Measurements from ENCODE around the gene GNAT2. TPM values are rescaled to one million over a fixed set of nuclear protein-coding genes. Genes with fewer than 3 reads are reported as not detected.
A peak's percentile ranks its signal among the peaks of the same experiment; 100 is the strongest.

GNAT2 gene
- total RNA-seq, 8 experiments from 2014 or later = not detected

DNA sequence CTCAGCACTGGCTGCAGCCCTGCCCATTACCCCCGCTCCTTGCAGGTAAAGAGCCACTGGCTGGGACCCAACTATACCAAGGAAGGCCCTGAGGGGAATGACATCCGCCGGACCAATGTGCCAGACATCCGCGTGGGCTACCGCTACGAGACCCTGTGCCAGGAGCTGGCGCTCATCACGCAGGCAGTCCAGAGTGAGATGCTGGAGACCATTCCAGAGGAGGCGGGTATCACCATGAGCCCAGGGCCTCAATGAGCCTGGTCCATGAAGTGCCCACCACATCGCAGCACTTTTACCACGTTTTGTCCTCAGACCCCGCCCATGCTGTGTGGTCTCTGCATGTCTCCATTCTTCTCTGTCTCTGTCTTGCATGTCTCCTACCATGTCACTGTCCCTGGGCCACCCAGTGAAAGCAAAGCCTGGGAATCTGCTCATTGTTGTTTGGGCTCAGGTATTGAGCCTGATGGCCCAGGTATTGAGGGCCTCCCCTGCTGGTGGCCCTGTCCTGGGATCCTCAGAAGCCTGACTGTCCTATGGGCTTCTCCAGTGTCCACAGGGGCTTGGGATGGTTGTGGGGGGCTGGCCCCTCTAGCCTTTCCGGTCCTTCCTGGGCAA is 11.6 kb upstream of the GNAT2 start:
- Histone ChIP-seq H3K4me1 (replicated peaks in 1 of 2) (peaks cover 3% of the 10 kb centered on the region in 2 donors), H3K27ac (no peak overlapping the region), H3K4me3 (no peak overlapping the region)
- no peak for ATAC-seq (replicated peaks in 6 of 8)
- WGBS, 10 experiments = 93 to 100% (median 98%) methylated on average over 1 to 10 of the region's 14 CpGs; no CpG with 5 or more reads in 4 of the 10 experiments
- in situ Hi-C loops (cut with MboI; ENCODE audit: low pct_unique_long_range_greater_than_20kb in 2 of 9, low sequenced_read_pairs in 9 of 9, unreplicated experiment in 9 of 9) = loop anchor here in 3 of 9 experiments (25.0 kb wide), 3 partner anchors 106 to 356 kb away; partner anchors contain the start of genes AHCYL1 (in 2 of the 3), EPS8L3 (in 1 of the 3) and GSTM3 (in 1 of the 3)

DNA sequence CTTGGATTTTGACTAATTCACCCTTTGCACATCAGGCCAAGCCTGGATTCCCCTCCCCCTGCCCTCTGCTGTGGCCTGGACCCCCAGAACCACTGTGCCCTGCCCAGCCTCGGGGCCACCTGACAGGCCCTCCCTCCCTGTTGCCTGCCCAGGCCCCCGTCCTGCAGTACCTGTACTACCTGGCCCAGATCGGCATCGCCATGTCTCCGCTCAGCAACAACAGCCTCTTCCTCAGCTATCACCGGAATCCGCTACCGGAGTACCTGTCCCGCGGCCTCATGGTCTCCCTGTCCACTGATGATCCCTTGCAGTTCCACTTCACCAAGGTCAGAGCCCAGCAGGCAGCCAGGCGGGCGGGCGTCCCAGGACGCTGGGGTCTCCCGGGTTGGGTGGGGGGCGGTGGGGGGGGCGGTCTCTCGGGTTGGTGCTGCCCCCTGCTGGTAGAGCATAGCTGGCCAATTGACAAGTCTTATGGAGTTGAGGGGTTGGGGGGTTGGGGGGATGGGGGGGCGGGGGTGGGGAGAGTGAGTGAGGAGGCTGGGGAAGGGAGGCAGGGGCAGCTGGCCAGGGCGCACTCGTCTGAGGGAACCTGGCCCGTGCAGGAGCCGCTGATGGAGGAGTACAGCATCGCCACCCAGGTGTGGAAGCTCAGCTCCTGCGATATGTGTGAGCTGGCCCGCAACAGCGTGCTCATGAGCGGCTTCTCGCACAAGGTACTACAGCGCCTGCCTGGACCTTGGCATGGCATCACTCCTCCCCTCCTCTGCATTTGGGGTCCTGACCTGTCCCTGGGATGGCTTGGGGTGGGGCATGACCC is 10.9 kb upstream of the GNAT2 start:
- WGBS, 10 experiments = 70 to 98% (median 89%) methylated on average over 2 to 11 of the region's 30 CpGs; no CpG with 5 or more reads in 6 of the 10 experiments
- Histone ChIP-seq H3K4me3 (no peak overlapping the region), H3K4me1 (replicated peaks in 1 of 2) (peaks cover 0 to 5% of the 10 kb centered on the region in 2 donors), H3K27ac (no peak overlapping the region)
- in situ Hi-C loops (cut with MboI; ENCODE audit: low pct_unique_long_range_greater_than_20kb in 2 of 9, low sequenced_read_pairs in 9 of 9, unreplicated experiment in 9 of 9) = loop anchor here in 3 of 9 experiments (25.0 kb wide), 3 partner anchors 107 to 357 kb away; partner anchors contain the start of genes AHCYL1 (in 2 of the 3), EPS8L3 (in 1 of the 3) and GSTM3 (in 1 of the 3)
- peak in 1 of 8 experiments; percentile 14 for ATAC-seq (replicated peaks in 6 of 8)

DNA sequence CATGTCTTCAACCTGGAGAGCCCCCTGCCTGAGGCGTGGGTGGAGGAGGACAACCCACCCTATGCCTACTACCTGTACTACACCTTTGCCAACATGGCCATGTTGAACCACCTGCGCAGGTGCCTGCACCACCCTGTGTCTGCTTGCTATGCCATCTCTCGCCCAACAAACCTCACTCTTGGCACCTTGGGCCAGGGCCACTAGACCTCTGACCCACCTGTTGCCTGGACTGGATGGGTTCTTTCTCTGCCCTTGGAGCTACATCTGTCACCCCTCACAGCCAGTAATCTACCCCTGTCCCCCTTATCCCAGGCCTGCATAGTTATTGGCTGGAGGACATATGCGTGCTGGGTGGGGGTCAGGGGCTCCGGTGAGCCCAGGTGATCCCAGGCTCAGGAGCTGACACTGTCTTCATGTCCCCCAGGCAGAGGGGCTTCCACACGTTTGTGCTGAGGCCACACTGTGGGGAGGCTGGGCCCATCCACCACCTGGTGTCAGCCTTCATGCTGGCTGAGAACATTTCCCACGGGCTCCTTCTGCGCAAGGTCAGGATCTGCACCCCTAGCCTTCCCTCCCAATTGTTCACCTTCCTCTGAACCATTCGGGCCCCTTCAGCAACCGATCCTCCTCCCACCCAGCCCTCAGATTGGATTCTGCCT is 10.1 kb upstream of the GNAT2 start:
- Histone ChIP-seq H3K4me1 (replicated peaks in 1 of 2) (peaks cover 6 to 12% of the 10 kb centered on the region in 2 donors), H3K4me3 (no peak overlapping the region), H3K27ac (no peak overlapping the region)
- WGBS, 10 experiments = 87 to 100% (median 94%) methylated on average over 1 to 6 of the region's 10 CpGs; no CpG with 5 or more reads in 5 of the 10 experiments
- ATAC-seq (replicated peaks in 6 of 8) = no peak
- in situ Hi-C loops (cut with MboI; ENCODE audit: low pct_unique_long_range_greater_than_20kb in 2 of 9, low sequenced_read_pairs in 9 of 9, unreplicated experiment in 9 of 9) = loop anchor here in 4 of 9 experiments (10.0 to 25.0 kb wide), 4 partner anchors 85 to 358 kb away; partner anchors contain the start of genes AHCYL1 (in 2 of the 4), EPS8L3 (in 1 of the 4), GNAI3 (in 1 of the 4) and GSTM3 (in 1 of the 4)

DNA sequence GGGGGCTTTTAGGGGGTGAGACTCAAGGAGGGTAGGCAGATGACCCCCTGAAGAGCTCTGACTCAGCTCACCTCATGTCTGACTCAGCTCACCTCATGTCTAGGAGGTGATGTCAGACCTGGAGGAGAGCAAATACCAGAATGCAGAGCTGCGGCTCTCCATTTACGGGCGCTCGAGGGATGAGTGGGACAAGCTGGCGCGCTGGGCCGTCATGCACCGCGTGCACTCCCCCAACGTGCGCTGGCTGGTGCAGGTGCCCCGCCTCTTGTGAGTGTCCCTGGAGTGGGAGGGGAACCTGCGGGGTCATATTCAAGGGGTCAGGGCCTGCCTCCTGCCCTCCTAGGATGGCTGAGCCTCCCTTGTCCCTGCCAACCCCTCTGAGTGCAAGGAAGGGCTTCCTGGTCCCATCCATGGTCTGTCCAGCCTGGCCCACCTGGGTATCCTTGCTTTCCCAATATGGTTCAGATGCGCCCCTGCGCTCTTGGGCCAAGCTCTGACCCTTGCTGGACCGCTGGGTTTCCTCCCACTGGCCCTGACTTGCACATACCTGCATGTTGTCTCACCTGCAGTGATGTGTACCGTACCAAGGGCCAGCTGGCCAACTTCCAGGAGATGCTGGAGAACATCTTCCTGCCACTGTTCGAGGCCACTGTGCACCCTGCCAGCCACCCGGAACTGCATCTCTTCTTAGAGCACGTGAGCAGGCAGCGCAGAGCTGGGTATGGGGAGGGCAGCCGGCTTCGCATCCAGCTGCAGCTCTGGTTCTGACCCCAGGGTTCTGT is 9.3 kb upstream of the GNAT2 start:
- H3K4me3 ChIP-seq = no peak overlapping the region
- no peak overlapping the region for H3K27ac ChIP-seq
- WGBS, 10 experiments = 77 to 100% (median 93%) methylated on average over 1 to 13 of the region's 23 CpGs; no CpG with 5 or more reads in 4 of the 10 experiments
- peaks cover 14 to 19% of the 10 kb centered on the region in 2 donors for H3K4me1 ChIP-seq (replicated peaks in 1 of 2)
- ATAC-seq (replicated peaks in 6 of 8) = peak in 3 of 8 experiments; percentile 2 to 11 (median 6)
- in situ Hi-C loops (cut with MboI; ENCODE audit: low pct_unique_long_range_greater_than_20kb in 2 of 9, low sequenced_read_pairs in 9 of 9, unreplicated experiment in 9 of 9) = loop anchor here in 4 of 9 experiments (10.0 to 25.0 kb wide), 4 partner anchors 84 to 359 kb away; partner anchors contain the start of genes AHCYL1 (in 2 of the 4), EPS8L3 (in 1 of the 4), GNAI3 (in 1 of the 4) and GSTM3 (in 1 of the 4)

DNA sequence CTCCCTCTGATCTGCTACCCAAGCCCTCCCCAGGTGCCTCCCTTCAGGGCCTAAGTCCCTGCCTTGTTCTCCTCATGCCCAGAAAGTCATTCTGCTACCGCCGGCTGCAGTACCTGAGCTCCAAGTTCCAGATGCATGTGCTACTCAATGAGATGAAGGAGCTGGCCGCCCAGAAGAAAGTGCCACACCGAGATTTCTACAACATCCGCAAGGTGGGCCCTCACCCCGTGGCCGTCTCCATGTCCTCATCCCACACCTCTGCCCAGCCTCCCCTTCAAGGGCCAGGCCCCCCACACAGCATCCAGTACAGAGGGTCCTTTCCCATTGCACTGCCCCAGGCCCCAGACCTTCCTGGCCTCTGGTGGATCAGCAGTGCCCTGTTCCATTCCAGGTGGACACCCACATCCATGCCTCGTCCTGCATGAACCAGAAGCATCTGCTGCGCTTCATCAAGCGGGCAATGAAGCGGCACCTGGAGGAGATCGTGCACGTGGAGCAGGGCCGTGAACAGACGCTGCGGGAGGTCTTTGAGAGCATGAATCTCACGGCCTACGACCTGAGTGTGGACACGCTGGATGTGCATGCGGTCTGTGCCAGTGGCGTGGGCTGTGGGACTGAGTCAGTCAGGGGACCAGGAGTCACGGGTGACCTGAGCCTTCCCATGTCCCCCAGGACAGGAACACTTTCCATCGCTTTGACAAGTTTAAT is 8.4 kb upstream of the GNAT2 start:
- 81 to 100% (median 92%) methylated on average over 1 to 17 of the region's 23 CpGs; no CpG with 5 or more reads in 4 of the 10 experiments for WGBS, 10 experiments
- Histone ChIP-seq H3K4me1 (replicated peaks in 1 of 2) (peaks cover 22 to 28% of the 10 kb centered on the region in 2 donors), H3K4me3 (no peak overlapping the region), H3K27ac (no peak overlapping the region)
- no peak for ATAC-seq (replicated peaks in 6 of 8)
- in situ Hi-C loops (cut with MboI; ENCODE audit: low pct_unique_long_range_greater_than_20kb in 2 of 9, low sequenced_read_pairs in 9 of 9, unreplicated experiment in 9 of 9) = loop anchor here in 4 of 9 experiments (10.0 to 25.0 kb wide), 4 partner anchors 83 to 359 kb away; partner anchors contain the start of genes AHCYL1 (in 2 of the 4), EPS8L3 (in 1 of the 4), GNAI3 (in 1 of the 4) and GSTM3 (in 1 of the 4)

DNA sequence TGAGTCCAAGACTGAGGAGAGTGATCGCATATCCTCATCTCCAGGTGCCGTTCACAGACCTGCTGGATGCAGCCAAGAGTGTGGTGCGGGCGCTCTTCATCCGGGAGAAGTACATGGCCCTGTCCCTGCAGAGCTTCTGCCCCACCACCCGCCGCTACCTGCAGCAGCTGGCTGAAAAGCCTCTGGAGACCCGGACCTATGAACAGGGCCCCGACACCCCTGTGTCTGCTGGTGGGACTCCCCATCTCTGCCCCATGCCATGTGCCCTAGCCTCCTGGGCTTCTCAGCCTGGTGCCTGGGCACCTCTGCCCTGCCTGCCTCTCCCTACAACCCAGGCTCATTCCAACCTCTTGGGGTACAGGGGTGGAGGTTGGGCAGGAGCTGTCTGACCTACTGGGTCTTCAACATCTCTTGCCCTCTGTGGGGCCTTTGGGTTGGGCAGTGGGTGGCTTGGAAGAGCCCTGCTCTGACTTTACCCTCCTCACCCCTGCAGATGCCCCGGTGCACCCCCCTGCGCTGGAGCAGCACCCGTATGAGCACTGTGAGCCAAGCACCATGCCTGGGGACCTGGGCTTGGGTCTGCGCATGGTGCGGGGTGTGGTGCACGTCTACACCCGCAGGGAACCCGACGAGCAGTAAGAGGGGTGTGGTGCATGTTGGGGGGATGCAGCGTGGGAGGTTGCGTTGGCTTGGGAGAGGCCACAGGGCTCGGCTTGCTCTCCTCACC is 7.4 kb upstream of the GNAT2 start:
- Histone ChIP-seq H3K4me3 (no peak overlapping the region), H3K4me1 (replicated peaks in 1 of 2) (peaks cover 32 to 38% of the 10 kb centered on the region in 2 donors), H3K27ac (no peak overlapping the region)
- in situ Hi-C loops (cut with MboI; ENCODE audit: low pct_unique_long_range_greater_than_20kb in 2 of 9, low sequenced_read_pairs in 9 of 9, unreplicated experiment in 9 of 9) = loop anchor here in 4 of 9 experiments (10.0 to 25.0 kb wide), 4 partner anchors 82 to 360 kb away; partner anchors contain the start of genes AHCYL1 (in 2 of the 4), EPS8L3 (in 1 of the 4), GNAI3 (in 1 of the 4) and GSTM3 (in 1 of the 4)
- WGBS, 10 experiments = 90 to 100% (median 96%) methylated on average over 1 to 4 of the region's 21 CpGs; no CpG with 5 or more reads in 5 of the 10 experiments
- no peak for ATAC-seq (replicated peaks in 6 of 8)

DNA sequence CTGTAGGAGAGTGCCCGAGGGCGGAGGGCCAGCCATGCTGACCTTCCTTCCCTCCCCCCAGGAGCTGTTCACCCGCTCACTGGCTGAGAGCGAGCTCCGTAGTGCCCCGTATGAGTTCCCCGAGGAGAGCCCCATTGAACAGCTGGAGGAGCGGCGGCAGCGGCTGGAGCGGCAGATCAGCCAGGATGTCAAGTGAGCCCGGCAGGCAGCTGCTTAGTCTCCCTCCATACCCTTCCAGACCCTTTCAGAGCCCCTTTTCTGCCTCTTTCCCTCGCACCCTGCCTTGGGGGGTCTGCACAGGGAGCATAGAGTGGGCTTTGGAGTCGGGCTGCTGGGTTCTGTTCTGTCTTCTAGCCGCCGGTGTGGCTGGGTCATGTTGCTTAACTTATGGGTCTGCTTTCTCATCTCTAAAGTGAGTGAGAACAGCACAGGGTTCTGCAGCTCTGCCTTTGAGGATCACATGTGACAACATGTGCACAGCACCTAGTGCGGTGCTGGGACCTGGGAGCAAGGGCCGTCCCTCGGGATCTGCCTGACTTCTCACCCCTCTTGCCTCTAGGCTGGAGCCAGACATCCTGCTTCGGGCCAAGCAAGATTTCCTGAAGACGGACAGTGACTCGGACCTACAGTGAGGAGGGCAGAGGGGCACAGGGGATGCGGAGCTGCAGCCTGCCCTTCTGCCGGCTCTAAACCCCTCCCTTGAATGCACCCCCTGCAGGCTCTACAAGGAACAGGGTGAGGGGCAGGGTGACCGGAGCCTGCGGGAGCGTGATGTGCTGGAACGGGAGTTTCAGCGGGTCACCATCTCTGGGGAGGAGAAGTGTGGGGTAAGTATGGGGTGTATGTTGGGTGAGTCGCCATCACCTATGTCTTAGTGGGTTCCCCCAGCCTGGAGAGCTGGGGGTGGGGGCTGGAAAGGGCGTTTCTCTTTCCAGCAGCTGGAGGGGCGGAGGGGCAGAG is 6.5 kb upstream of the GNAT2 start:
- ATAC-seq (replicated peaks in 6 of 8) = no peak
- in situ Hi-C loops (cut with MboI; ENCODE audit: low pct_unique_long_range_greater_than_20kb in 2 of 9, low sequenced_read_pairs in 9 of 9, unreplicated experiment in 9 of 9) = loop anchor here in 4 of 9 experiments (10.0 to 25.0 kb wide), 4 partner anchors 81 to 361 kb away; partner anchors contain the start of genes AHCYL1 (in 2 of the 4), EPS8L3 (in 1 of the 4), GNAI3 (in 1 of the 4) and GSTM3 (in 1 of the 4)
- no peak overlapping the region for H3K27ac ChIP-seq

DNA sequence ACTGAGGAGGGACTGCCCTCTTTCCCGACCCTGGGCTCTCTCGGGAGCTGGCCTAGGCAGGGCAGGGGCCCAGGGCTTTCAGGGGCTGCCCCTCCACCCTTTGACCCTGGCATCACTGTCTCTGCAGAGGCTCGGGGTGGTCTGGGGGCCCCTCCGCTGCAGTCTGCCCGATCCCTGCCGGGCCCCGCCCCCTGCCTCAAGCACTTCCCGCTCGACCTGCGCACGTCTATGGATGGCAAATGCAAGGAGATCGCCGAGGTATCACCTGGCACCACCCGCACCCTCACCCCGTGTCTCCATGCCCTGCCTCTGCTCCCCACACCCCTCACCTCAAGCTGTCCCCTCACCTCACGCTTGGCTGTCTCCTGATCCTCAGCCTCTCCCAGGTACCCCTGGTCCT is 5.8 kb upstream of the GNAT2 start:
- Histone ChIP-seq H3K4me3 (no peak overlapping the region), H3K4me1 (replicated peaks in 1 of 2) (peaks cover 36 to 43% of the 10 kb centered on the region in 2 donors), H3K27ac (peak overlapping the region in 1 of 2 donors; percentile 19)
- WGBS, 10 experiments = 85 to 100% methylated on average over 1 to 8 of the region's 16 CpGs; no CpG with 5 or more reads in 8 of the 10 experiments
- in situ Hi-C loops (cut with MboI; ENCODE audit: low pct_unique_long_range_greater_than_20kb in 2 of 9, low sequenced_read_pairs in 9 of 9, unreplicated experiment in 9 of 9) = loop anchor here in 4 of 9 experiments (10.0 to 25.0 kb wide), 4 partner anchors 80 to 362 kb away; partner anchors contain the start of genes AHCYL1 (in 2 of the 4), EPS8L3 (in 1 of the 4), GNAI3 (in 1 of the 4) and GSTM3 (in 1 of the 4)
- no peak for ATAC-seq (replicated peaks in 6 of 8)

More for the DNA sequence above, 6.5 kb upstream of the GNAT2 start:
- Histone ChIP-seq H3K4me3 (no peak overlapping the region), H3K4me1 (replicated peaks in 1 of 2) (peaks cover 36 to 43% of the 10 kb centered on the region in 2 donors)
- WGBS, 10 experiments = 81 to 100% (median 86%) methylated on average over 3 to 16 of the region's 32 CpGs; no CpG with 5 or more reads in 4 of the 10 experiments

DNA sequence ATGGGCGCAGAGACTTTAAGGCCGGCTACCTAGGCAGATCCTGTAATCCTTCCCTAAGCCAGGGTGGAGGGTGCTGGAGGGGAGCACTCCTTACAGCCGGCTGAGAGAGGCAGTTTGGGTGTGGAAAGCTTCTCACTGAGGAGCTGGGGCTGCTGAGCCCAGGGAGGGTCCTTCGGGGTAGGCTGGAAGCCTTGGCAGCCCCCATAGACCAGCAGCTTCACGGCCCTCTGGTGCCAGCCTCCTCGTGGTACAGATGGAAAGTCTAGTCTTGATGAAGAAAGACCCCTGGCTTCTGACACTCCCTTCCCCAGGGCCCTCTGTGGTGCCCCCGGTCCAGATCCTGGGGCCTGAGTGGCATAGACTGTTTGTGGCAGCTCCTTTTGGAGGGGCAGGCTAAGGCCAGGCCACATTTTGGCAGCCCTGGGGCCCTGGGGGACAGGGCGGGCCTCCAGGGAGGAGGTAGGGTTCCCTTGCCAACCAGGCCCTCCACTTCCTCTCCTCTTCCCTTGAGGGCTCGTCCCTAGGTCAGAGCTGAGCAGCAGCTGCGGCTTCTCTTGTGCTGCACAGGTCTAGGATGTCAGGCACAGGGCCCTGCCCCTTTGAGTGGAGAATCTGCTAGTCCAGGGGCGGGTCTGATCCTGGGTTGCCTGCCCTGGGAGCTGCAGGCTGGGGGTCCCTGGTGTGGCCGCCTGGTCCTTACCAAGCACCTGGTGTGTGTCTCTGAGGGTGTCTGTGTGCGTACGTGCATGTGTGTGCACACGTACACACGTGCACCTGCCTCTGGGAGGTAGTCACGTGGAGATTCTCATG is 5.0 kb upstream of the GNAT2 start:
- peak in 1 of 8 experiments; percentile 1 for ATAC-seq (replicated peaks in 6 of 8)
- in situ Hi-C loops (cut with MboI; ENCODE audit: low pct_unique_long_range_greater_than_20kb in 2 of 9, low sequenced_read_pairs in 9 of 9, unreplicated experiment in 9 of 9) = loop anchor here in 4 of 9 experiments (10.0 to 25.0 kb wide), 4 partner anchors 80 to 363 kb away; partner anchors contain the start of genes AHCYL1 (in 2 of the 4), EPS8L3 (in 1 of the 4), GNAI3 (in 1 of the 4) and GSTM3 (in 1 of the 4)

More for the DNA sequence above, 5.0 kb upstream of the GNAT2 start:
- H3K27ac ChIP-seq = peak overlapping the region in 1 of 2 donors; percentile 56
- 75 to 97% (median 87%) methylated on average over 1 to 11 of the region's 17 CpGs; no CpG with 5 or more reads in 4 of the 10 experiments for WGBS, 10 experiments
- peaks cover 36 to 44% of the 10 kb centered on the region in 2 donors for H3K4me1 ChIP-seq (replicated peaks in 1 of 2)
- H3K4me3 ChIP-seq = no peak overlapping the region

All from motor neuron (in vitro differentiated cells).